HG03108 (cell line): ENCODE results near the gene REEP5.

Source experiments
- ATAC-seq: cut with Tn5 transposase; IDR thresholded peaks from one replicate; pipeline ENCODE4 v1.9.1; 2021; ENCODE audit warnings: moderate library complexity; ENCODE audit not compliant: unreplicated experiment

REEP5 gene

DNA sequence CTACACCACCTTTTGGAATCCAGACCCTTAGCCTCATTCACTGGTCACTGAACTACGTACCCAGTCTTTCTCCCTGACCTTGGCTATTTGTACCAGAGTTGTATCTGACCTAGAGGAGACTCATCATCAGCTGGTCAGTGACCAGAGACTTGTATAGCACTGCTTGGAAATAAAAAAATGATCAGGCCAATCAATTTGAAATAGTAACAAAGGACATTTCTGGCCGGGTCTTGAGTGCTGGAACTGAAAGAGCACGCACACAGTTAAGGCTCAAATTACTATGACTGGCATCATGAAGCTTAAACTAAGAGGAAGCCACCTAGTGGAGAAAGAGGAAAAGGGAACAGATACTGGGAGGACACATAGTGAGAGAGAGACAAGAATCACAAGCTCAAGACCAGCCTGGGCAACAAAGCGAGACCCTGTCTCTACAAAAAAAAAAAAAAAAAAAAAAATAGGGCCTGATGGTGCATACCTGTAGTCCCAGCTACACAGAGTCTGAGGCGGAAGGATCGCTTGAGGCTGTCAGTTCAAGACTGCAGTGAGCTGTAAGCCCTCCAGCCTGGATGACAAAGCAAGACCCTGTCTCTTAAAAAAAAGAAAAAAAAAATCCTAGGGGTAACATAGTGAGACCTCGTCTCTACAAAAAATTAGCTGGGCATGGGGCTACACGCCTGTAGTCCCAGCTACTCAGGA is 73.8 kb downstream of the REEP5 start:
- peak; percentile 93 for ATAC-seq

DNA sequence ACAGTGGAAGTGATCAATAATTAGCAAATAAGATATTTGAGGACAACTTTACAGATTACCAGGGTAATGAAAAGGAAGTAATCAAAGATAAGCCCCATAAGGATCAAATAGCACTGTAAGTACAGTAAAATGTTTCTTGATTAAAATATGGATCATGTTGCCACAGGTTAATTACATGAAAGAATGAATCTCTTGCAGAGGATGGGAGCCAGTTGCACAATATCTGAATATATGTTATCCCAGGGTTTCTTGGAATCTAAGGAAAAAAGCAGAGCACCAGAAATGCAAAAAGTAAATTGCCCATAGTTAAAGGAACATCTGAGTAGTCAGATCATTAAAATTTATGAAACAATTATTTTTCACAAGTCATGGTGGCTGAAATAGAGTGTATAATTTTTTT is 74.7 kb downstream of the REEP5 start:
- no peak for ATAC-seq

DNA sequence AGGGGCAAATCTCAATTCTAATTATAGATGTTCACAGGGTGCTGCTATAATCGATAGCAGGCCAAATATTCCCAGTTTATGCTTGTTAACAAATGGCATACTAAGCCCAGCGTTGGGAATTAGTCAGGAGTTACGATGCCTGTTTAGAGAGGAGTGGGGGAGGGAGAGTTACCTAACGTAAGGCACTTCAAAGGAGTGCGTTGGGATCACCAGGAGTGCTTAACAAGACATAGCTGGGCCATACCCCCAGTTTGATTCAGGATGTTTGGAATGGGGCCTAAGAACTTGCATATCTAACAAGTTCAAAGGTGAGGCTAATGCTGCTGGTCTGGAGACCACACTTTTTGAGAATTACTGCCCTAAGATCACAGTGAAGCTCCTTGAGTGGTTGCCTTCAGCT is 75.5 kb downstream of the REEP5 start:
- ATAC-seq, result no peak

DNA sequence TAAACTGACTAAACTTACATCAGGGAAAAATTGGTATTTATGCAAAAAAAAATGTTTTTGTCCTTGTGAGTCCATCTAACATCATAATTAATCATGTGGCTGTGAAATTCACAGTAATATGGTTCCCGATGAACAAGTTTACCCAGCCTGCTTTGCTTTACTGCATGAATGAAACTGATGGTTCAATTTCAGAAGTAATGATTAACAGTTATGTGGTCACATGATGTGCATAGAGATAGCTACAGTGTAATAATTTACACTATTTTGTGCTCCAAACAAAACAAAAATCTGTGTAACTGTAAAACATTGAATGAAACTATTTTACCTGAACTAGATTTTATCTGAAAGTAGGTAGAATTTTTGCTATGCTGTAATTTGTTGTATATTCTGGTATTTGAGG is 77.5 kb downstream of the REEP5 start:
- ATAC-seq, result no peak

DNA sequence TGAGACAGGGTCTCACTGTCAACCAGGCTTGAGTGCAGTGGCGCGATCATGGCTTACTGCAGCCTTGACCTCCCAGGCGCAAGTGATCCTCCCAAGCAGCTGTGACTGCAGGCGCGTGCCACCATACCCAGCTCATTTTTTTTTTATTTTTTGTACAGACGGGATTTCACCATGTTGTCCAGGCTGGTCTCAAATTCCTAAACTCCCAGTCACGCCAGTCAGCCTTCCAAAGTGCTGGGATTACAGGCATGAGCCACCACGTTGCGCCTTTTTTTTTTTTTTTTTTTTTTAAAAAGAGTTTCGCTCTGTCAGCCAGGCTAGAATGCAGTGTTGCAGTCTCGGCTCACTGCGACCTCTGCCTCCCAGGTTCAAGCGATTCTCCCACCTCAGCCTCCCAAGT is 88.1 kb downstream of the REEP5 start:
- ATAC-seq, result no peak

DNA sequence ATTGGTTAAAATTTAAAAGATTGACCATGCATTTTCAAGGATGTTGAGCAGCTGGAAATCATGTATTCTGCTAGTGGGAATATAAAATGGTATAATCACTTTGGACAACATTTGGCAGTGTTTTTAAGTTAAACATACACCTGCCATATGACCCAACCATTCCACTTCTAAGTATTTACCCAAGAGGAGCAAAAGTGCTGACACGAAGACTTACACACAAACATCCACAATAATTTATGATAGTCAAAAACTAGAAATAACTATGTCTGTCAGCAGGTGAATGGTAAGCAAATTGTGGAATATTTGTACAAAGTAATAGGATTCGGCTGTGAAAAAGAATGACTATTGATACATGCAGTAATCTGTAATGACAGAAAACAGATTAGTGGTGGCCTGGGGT is 91.6 kb downstream of the REEP5 start:
- ATAC-seq, result no peak
